ENCODE data around the gene DCTN2. TPM values are rescaled to one million over a fixed set of nuclear protein-coding genes. Genes with fewer than 3 reads are reported as not detected.

Gene DCTN2
- polyA plus RNA-seq, 1 donor from 2014 or later: 369 TPM

- H3K9ac ChIP-seq (ENCODE audit: low read length): peak overlapping the region; percentile 99
- H3K9me3 ChIP-seq (ENCODE audit: low read length): no peaks in the 10 kb centered on the region
- H3K27ac ChIP-seq (ENCODE audit: low read length): peak overlapping the region; percentile 91
- peaks cover 7% of the 10 kb centered on the region for H3F3A ChIP-seq (ENCODE audit: insufficient read depth, low read length, poor library complexity, severe bottlenecking)
- no peak overlapping the region for H2AFZ ChIP-seq (ENCODE audit: low read depth, low read length)
- peak overlapping the region; percentile 90 for H3K4me2 ChIP-seq (ENCODE audit: low read length)
- H3K4me3 ChIP-seq (ENCODE audit: low read length): peak overlapping the region; percentile 79
- no peaks in the 10 kb centered on the region for H3K36me3 ChIP-seq (ENCODE audit: insufficient read depth, low read length)
- H3K27me3 ChIP-seq (ENCODE audit: insufficient read depth, low read depth, low read length): no peaks in the 10 kb centered on the region
- TF ChIP-seq REST (IDR thresholded peaks at IDR 0.05; ENCODE audit: borderline replicate concordance) (no peak), POLR2AphosphoS5 (IDR thresholded peaks at IDR 0.05) (no peak), RAD21 (conservative IDR thresholded peaks at IDR 0.05) (no peak), EP300 (conservative IDR thresholded peaks at IDR 0.05; ENCODE audit: poor library complexity, severe bottlenecking) (no peak), MXI1 (conservative IDR thresholded peaks at IDR 0.05; ENCODE audit: poor library complexity, severe bottlenecking) (no peak), CTCF (IDR thresholded peaks at IDR 0.05; ENCODE audit: poor library complexity, severe bottlenecking) (no peak), SMC3 (conservative IDR thresholded peaks at IDR 0.05; ENCODE audit: poor library complexity) (no peak), TAF1 (IDR thresholded peaks at IDR 0.05; ENCODE audit: low read depth) (no peak), EZH2 (IDR thresholded peaks at IDR 0.05; ENCODE audit: borderline replicate concordance, insufficient read depth, low read length, poor library complexity, severe bottlenecking) (no peak)
- H3K9me2 ChIP-seq (ENCODE audit: insufficient read depth, low read length): no peaks in the 10 kb centered on the region
- H3K79me2 ChIP-seq (replicated peaks; ENCODE audit: insufficient read depth, low read length): peaks cover 79% of the 10 kb centered on the region
- peaks cover 5% of the 10 kb centered on the region for H4K20me1 ChIP-seq (ENCODE audit: insufficient read depth)
Observed at GRCh38 chr12:57553343-57554202, 6.6 kb upstream of the DCTN2 start.

- Histone ChIP-seq H3K4me2 (ENCODE audit: low read length) (peak overlapping the region; percentile 90), H3K36me3 (ENCODE audit: insufficient read depth, low read length) (no peaks in the 10 kb centered on the region), H3K9me2 (ENCODE audit: insufficient read depth, low read length) (no peaks in the 10 kb centered on the region), H2AFZ (ENCODE audit: low read depth, low read length) (no peak overlapping the region), H3F3A (ENCODE audit: insufficient read depth, low read length, poor library complexity, severe bottlenecking) (peaks cover 7% of the 10 kb centered on the region), H3K27me3 (ENCODE audit: insufficient read depth, low read depth, low read length) (no peaks in the 10 kb centered on the region), H3K27ac (ENCODE audit: low read length) (peak overlapping the region; percentile 91), H3K79me2 (replicated peaks; ENCODE audit: insufficient read depth, low read length) (peaks cover 77% of the 10 kb centered on the region), H3K9ac (ENCODE audit: low read length) (peak overlapping the region; percentile 99), H3K4me3 (ENCODE audit: low read length) (peak overlapping the region; percentile 79), H3K9me3 (ENCODE audit: low read length) (no peaks in the 10 kb centered on the region), H4K20me1 (ENCODE audit: insufficient read depth) (peaks cover 5% of the 10 kb centered on the region)
- no peak for TF ChIP-seq TAF1 (IDR thresholded peaks at IDR 0.05; ENCODE audit: low read depth)
- TF ChIP-seq EP300 (conservative IDR thresholded peaks at IDR 0.05; ENCODE audit: poor library complexity, severe bottlenecking): no peak
- TF ChIP-seq SMC3 (conservative IDR thresholded peaks at IDR 0.05; ENCODE audit: poor library complexity): no peak
Observed at GRCh38 chr12:57552835-57553313, 5.9 kb upstream of the DCTN2 start.

Measured in neural cell (in vitro differentiated cells).